Esophagus muscularis mucosa (tissue), 4 donors: ENCODE data around the gene PTPRQ. TPM values are rescaled to one million over a fixed set of nuclear protein-coding genes. Genes with fewer than 3 reads are reported as not detected.

Source experiments
- DNase-seq: peaks from one replicate; pipeline ENCODE4 v3.0.0-alpha.2; 2017; ENCODE audit errors: extremely low spot score
- H3K27ac ChIP-seq, 4 donors: fragments of 200-600 bp; sonication (generic); replicated peaks in 1 of 4; 1 replicate in 3 of 4; 2 replicates in 1 of 4; pipeline ENCODE4 v1.5.1; 2016 to 2019; ENCODE audit warnings: mild to moderate bottlenecking in 1 of 4
- H3K27me3 ChIP-seq, 4 donors: fragments of 200-600 bp; sonication (generic); one replicate each; pipeline versions ENCODE4 v1.5.1 to v1.6.0; 2016 to 2019
- H3K36me3 ChIP-seq, 4 donors: fragments of 200-600 bp; sonication (generic); one replicate each; pipeline ENCODE4 v1.5.1; 2016 to 2019
- H3K4me1 ChIP-seq, 4 donors: fragments of 200-600 bp; sonication (generic); one replicate each; pipeline ENCODE4 v1.5.1; 2016 to 2019
- H3K4me3 ChIP-seq, 4 donors: fragments of 200-600 bp; sonication (generic); 1 replicate in 2 of 4; 2 replicates in 2 of 4; pipeline ENCODE4 v1.5.1; 2016 to 2019; ENCODE audit warnings: mild to moderate bottlenecking in 4 of 4, moderate library complexity in 1 of 4
- H3K9me3 ChIP-seq, 4 donors: fragments of 200-600 bp; sonication (generic); 1 replicate in 3 of 4; 2 replicates in 1 of 4; pipeline ENCODE4 v1.5.1; 2016 to 2019
- EP300 ChIP-seq: sonication (generic); formaldehyde crosslinking; IDR thresholded peaks from one replicate; pipeline ENCODE4 v1.6.1; 2017; ENCODE audit warnings: antibody characterized with exemption
- POLR2A ChIP-seq: fragments of 450-650 bp; IDR thresholded peaks from one replicate; pipeline ENCODE4 v1.6.1; 2017; ENCODE audit warnings: antibody characterized with exemption, moderate library complexity, mild to moderate bottlenecking, low read depth
- POLR2AphosphoS5 ChIP-seq, 2 donors: sonication (generic); formaldehyde crosslinking; IDR thresholded peaks; one replicate each; pipeline ENCODE4 v1.6.1; 2017; ENCODE audit warnings: antibody characterized with exemption in 2 of 2
- WGBS: methylation state at CpG from one replicate; pipeline ENCODE4 v1.1.5; 2018; 5-methylcytosine and 5-hydroxymethylcytosine counted together
- intact Hi-C: fragments of 100-400 bp; cut with DNase I; formaldehyde crosslinking; loops from one replicate; pipeline ENCODE4 v1.15.1; 2023
- total RNA-seq, 4 donors: library from RNA; depleted of rRNA; stranded (reverse); fragments of >200 nt; gene quantifications; one replicate each; pipeline versions ENCODE4 v1.1.0 to v1.2.1, GENCODE V29; 2016
- TF ChIP-seq, protein P1 (sequence below), 3 experiments: fragments of 200-600 bp in 2 of 3; fragments of 450-650 bp in 1 of 3; sonication (generic) in 2 of 3; IDR thresholded peaks; one replicate each; pipeline ENCODE4 v1.5.1; 2017 to 2019; ENCODE audit warnings: antibody characterized with exemption in 3 of 3, mild to moderate bottlenecking in 2 of 3, moderate library complexity in 1 of 3

Gene PTPRQ
- total RNA-seq, 4 donors from 2014 or later = 2.0 to 13.7 (median 4.6) TPM

DNA sequence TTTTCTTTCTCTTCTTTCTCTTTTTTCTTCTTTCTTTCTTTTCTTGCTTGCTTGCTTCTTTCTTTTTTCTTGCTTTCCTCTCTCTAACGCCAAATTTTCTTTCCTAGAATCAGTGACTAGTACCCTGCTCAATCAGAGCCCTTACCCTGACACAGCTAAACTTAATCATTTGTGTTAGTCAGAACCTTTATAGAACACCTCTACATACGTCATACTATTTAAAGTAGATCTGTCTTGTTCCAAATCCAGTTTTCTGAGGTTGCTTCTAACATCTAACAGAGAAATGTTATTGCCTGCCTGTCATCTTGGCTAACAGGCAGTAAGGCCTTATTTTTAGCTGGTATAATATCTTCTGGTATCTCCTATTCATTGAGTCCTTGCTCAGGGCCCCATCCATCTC lies 197.9 kb downstream of the PTPRQ start:
- intact Hi-C loops = no loop called here
- DNase-seq = no peak
- no peaks in the 10 kb centered on the region for H3K4me1 ChIP-seq
- H3K9me3 ChIP-seq = no peaks in the 10 kb centered on the region
- 86% methylated on average over 2 of the region's 2 CpGs for WGBS
- H3K27me3 ChIP-seq = no peaks in the 10 kb centered on the region
- no peak overlapping the region for H3K4me3 ChIP-seq
- no peak overlapping the region for H3K27ac ChIP-seq
- H3K36me3 ChIP-seq = no peaks in the 10 kb centered on the region
- TF ChIP-seq EP300 (no peak), POLR2A (no peak), POLR2AphosphoS5 (IDR thresholded peaks at IDR 0.05) (no peak)
- TF ChIP-seq, protein P1, sequence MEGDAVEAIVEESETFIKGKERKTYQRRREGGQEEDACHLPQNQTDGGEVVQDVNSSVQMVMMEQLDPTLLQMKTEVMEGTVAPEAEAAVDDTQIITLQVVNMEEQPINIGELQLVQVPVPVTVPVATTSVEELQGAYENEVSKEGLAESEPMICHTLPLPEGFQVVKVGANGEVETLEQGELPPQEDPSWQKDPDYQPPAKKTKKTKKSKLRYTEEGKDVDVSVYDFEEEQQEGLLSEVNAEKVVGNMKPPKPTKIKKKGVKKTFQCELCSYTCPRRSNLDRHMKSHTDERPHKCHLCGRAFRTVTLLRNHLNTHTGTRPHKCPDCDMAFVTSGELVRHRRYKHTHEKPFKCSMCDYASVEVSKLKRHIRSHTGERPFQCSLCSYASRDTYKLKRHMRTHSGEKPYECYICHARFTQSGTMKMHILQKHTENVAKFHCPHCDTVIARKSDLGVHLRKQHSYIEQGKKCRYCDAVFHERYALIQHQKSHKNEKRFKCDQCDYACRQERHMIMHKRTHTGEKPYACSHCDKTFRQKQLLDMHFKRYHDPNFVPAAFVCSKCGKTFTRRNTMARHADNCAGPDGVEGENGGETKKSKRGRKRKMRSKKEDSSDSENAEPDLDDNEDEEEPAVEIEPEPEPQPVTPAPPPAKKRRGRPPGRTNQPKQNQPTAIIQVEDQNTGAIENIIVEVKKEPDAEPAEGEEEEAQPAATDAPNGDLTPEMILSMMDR (IDR thresholded peaks at IDR 0.05) = no peak

DNA sequence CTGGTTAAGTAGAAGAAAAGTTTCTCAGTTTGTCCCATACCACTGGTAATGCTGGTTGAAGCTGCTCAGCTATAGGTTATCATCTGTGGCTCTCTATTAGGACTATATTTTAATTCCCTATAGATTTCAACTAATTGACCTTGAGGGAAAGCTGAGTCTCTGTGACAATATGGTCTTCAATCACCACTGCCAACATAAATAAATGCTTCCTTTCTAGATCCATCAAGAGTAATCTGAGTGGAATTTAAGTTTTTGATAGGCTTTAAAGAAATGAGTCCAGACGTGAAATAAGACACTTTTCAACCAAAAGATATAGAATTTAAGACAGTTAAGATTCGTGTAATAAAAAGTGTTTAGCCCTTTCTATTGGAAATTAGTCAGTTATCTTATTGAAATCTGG lies 199.9 kb downstream of the PTPRQ start:
- Histone ChIP-seq H3K4me1 (no peaks in the 10 kb centered on the region), H3K4me3 (no peak overlapping the region)
- intact Hi-C loops = no loop called here

GRCh38 chr12:80648881-80649280 lies 204.8 kb downstream of the PTPRQ start:
- H3K4me3 ChIP-seq = no peak overlapping the region
- no peaks in the 10 kb centered on the region for H3K27me3 ChIP-seq
- intact Hi-C loops = no loop called here
- TF ChIP-seq POLR2A (no peak), POLR2AphosphoS5 (IDR thresholded peaks at IDR 0.05) (no peak), EP300 (no peak)
- TF ChIP-seq, protein P1 (IDR thresholded peaks at IDR 0.05) = no peak
- no peak for DNase-seq
- 57% methylated on average over 1 of the region's 1 CpG for WGBS
- H3K4me1 ChIP-seq = no peaks in the 10 kb centered on the region
- no peak overlapping the region for H3K27ac ChIP-seq
- H3K36me3 ChIP-seq = no peaks in the 10 kb centered on the region
- no peaks in the 10 kb centered on the region for H3K9me3 ChIP-seq

More for the DNA sequence above, 199.9 kb downstream of the PTPRQ start:
- Histone ChIP-seq H3K36me3 (no peaks in the 10 kb centered on the region), H3K27ac (no peak overlapping the region), H3K9me3 (no peaks in the 10 kb centered on the region), H3K27me3 (no peaks in the 10 kb centered on the region)
- WGBS = 65% methylated on average over 2 of the region's 2 CpGs
- DNase-seq = no peak
- TF ChIP-seq POLR2A (no peak), EP300 (no peak), POLR2AphosphoS5 (IDR thresholded peaks at IDR 0.05) (no peak)
- TF ChIP-seq, protein P1 (IDR thresholded peaks at IDR 0.05) = no peak

GRCh38 chr12:80655751-80656150 lies 211.7 kb downstream of the PTPRQ start:
- H3K36me3 ChIP-seq = no peaks in the 10 kb centered on the region
- H3K27ac ChIP-seq = no peak overlapping the region
- intact Hi-C loops = no loop called here
- no peaks in the 10 kb centered on the region for H3K27me3 ChIP-seq
- peaks cover 0 to 7% (median 4%) of the 10 kb centered on the region in 4 donors for H3K4me1 ChIP-seq
- H3K4me3 ChIP-seq = no peak overlapping the region
- no peak for DNase-seq
- TF ChIP-seq POLR2A (no peak), POLR2AphosphoS5 (IDR thresholded peaks at IDR 0.05) (no peak), EP300 (no peak)
- TF ChIP-seq, protein P1 (IDR thresholded peaks at IDR 0.05) = no peak
- 49% methylated on average over 2 of the region's 2 CpGs for WGBS
- no peaks in the 10 kb centered on the region for H3K9me3 ChIP-seq

GRCh38 chr12:80659512-80660063 lies 215.6 kb downstream of the PTPRQ start:
- H3K4me1 ChIP-seq = peaks cover 0 to 7% (median 4%) of the 10 kb centered on the region in 4 donors
- no peaks in the 10 kb centered on the region for H3K9me3 ChIP-seq
- H3K36me3 ChIP-seq = no peaks in the 10 kb centered on the region
- no peak for TF ChIP-seq POLR2A
- no peak for TF ChIP-seq EP300
- TF ChIP-seq, protein P1 (IDR thresholded peaks at IDR 0.05) = no peak
- no peak for TF ChIP-seq POLR2AphosphoS5 (IDR thresholded peaks at IDR 0.05)
- DNase-seq = no peak
- no peak overlapping the region for H3K27ac ChIP-seq
- H3K27me3 ChIP-seq = no peaks in the 10 kb centered on the region
- intact Hi-C loops = no loop called here
- no peak overlapping the region for H3K4me3 ChIP-seq
- 91% methylated on average over 5 of the region's 5 CpGs for WGBS
